Panc1 (cell line): Measurements from ENCODE around the gene AP4B1. TPM values are rescaled to one million over a fixed set of nuclear protein-coding genes. Genes with fewer than 3 reads are reported as not detected.

Experiments
- ATAC-seq: fragments of 200-7000 bp; cut with Tn5 transposase; 2 replicates; pipeline ENCODE4 v1.9.1; 2020; ENCODE audit warnings: mild to moderate bottlenecking, moderate library complexity
- BruUV-seq: library from RNA; stranded (reverse); fragments of 400-500 nt; replicated peaks from 2 replicates; lab custom pipeline; 2021; lab: Mats Ljungman, UMichigan
- CTCF ChIA-PET: fragments of 300-600 bp; sonication (Branson Sonifier 250); formaldehyde crosslinking; loops from one replicate; lab custom pipeline; 2022; ENCODE audit warnings: antibody characterized with exemption; lab: Charles Lee
- POLR2A ChIA-PET: fragments of 300-600 bp; sonication (Branson Sonifier 250); formaldehyde crosslinking; loops from one replicate; lab custom pipeline; 2022; ENCODE audit warnings: antibody characterized with exemption; lab: Charles Lee
- DNase-seq: peaks from one replicate; pipeline ENCODE4 v3.0.0-alpha.2; 2010; ENCODE audit warnings: low read depth, low spot score
- H3K27ac ChIP-seq: 2 replicates; pipeline ENCODE4 v1.5.1; 2011; ENCODE audit warnings: mild to moderate bottlenecking, low read length, inconsistent platforms
- H3K27me3 ChIP-seq: fragments of 200-500 bp; sonication (Bioruptor generic); 2 replicates; pipeline ENCODE4 v1.6.0; 2014; ENCODE audit warnings: low read length, inconsistent platforms; ENCODE audit not compliant: control insufficient read depth, insufficient read depth
- H3K36me3 ChIP-seq: fragments of 200-500 bp; sonication (Bioruptor generic); 2 replicates; pipeline ENCODE4 v1.5.1; 2014; ENCODE audit warnings: inconsistent platforms, mild to moderate bottlenecking, low read length, moderate library complexity; ENCODE audit not compliant: control insufficient read depth, insufficient read depth
- H3K4me1 ChIP-seq: 2 replicates; pipeline ENCODE4 v1.5.1; 2011; ENCODE audit warnings: inconsistent platforms, mild to moderate bottlenecking, low read length, moderate library complexity; ENCODE audit not compliant: control insufficient read depth, insufficient read depth
- H3K4me3 ChIP-seq, 2 experiments: 2 replicates each; pipeline ENCODE4 v1.5.1; 2011 to 2012; ENCODE audit warnings: low read depth in 2 of 2, low read length in 2 of 2, mild to moderate bottlenecking in 2 of 2, inconsistent platforms in 1 of 2, moderate library complexity in 1 of 2
- H3K9me3 ChIP-seq: fragments of 200-500 bp; sonication (Bioruptor generic); 2 replicates; pipeline ENCODE4 v1.5.1; 2014; ENCODE audit warnings: low read depth, mild to moderate bottlenecking, inconsistent platforms, low read length, moderate library complexity; ENCODE audit not compliant: control insufficient read depth, insufficient read depth
- POLR2AphosphoS5 ChIP-seq: IDR thresholded peaks from 2 replicates; pipeline ENCODE4 v1.6.1; 2012; ENCODE audit warnings: mild to moderate bottlenecking, low read depth, low read length, moderate library complexity
- SIN3A ChIP-seq: IDR thresholded peaks from 2 replicates; pipeline ENCODE4 v1.6.1; 2012; ENCODE audit warnings: low read depth, mild to moderate bottlenecking, low read length, moderate library complexity, borderline replicate concordance; ENCODE audit not compliant: insufficient read depth
- TCF7L2 ChIP-seq: IDR thresholded peaks from 2 replicates; pipeline ENCODE4 v1.6.1; 2011; ENCODE audit warnings: mild to moderate bottlenecking, low read depth, low read length, inconsistent platforms
- in situ Hi-C: cut with HindIII; loops from 2 replicates; pipeline ENCODE4 v1.10.0; 2016; ENCODE audit warnings: low sequenced_read_pairs, low pct_unique_long_range_greater_than_20kb
- intact Hi-C: fragments of 100-400 bp; cut with micrococcal nuclease; formaldehyde crosslinking; loops from one replicate; pipeline ENCODE4 v1.10.0; 2022; ENCODE audit not compliant: unreplicated experiment
- total RNA-seq: library from RNA; stranded (reverse); gene quantifications from one replicate; pipeline ENCODE4 v1.2.1, GENCODE V29; 2021; ENCODE audit not compliant: unreplicated experiment
- TF ChIP-seq, protein P1 (sequence below), 2 experiments: IDR thresholded peaks; 2 replicates each; pipeline ENCODE4 v1.6.1; 2011 to 2012; ENCODE audit warnings: low read depth in 2 of 2, control low read depth in 1 of 2, low read length in 1 of 2, mild to moderate bottlenecking in 1 of 2, moderate library complexity in 1 of 2; ENCODE audit not compliant: insufficient read depth in 1 of 2
- TF ChIP-seq, protein P2 (sequence below): fragments of 450-650 bp; IDR thresholded peaks from 2 replicates; pipeline ENCODE4 v1.5.1; 2017; ENCODE audit warnings: mild to moderate bottlenecking

Gene AP4B1
- total RNA-seq, 1 experiment from 2014 or later = 14.2 TPM

DNA sequence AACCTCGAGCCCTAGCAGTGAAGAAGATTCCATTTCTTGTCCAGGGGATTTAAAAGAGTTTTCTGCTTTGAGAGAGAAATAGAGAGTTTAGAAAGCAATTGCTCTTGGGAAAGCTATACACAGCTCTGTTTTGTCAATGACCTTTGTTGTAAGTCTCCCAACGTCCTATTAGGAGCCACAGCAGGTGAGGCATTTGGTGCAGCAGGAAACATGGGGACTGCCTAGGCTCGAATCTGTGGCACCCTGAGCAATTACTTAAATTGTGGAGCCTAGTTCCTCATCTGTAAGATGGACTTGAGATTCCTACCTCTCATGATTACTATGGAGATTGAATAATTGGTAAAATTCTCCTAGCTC, 8.7 kb upstream of the AP4B1 start:
- in situ Hi-C loops = no loop called here

DNA sequence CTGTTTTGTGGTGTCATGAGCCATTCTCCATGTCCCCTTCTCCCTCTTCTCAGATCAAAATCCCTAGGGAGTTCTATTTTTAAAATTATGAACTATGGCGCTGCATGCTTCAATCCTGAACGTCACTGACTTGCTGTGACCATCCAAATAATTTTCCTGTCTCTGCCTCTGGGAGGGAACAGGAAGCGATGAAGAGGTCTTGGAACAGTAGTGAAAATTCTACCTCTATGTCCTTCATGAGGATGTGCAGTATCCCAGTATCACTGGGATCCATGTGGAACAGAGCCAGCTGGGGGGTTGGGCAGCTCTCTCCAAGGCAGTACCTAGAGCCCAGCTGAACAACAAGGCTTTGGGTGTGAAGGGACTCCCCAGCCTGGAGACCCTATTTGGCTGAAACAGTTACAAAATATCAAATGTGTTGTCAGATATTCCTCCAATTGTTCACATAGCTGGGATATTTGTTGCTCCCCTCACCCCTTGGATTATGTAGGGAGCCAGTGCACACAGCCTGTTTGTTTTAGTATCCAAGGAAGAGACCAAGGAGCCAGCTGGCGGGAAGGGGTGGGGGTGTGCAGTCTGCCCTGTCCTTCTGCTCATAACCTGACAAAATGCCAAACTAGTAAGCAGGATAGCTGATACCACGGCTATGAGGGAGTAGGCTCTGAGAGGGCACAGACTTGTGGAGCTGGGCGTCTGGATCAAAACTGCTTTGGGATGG, 8.2 kb upstream of the AP4B1 start:
- Histone ChIP-seq H3K4me3 (no peak overlapping the region), H3K27ac (no peak overlapping the region), H3K9me3 (no peaks in the 10 kb centered on the region), H3K36me3 (no peaks in the 10 kb centered on the region), H3K4me1 (no peaks in the 10 kb centered on the region), H3K27me3 (no peaks in the 10 kb centered on the region)
- DNase-seq = no peak
- TF ChIP-seq SIN3A (no peak), POLR2AphosphoS5 (no peak), TCF7L2 (no peak)
- TF ChIP-seq, protein P1, sequence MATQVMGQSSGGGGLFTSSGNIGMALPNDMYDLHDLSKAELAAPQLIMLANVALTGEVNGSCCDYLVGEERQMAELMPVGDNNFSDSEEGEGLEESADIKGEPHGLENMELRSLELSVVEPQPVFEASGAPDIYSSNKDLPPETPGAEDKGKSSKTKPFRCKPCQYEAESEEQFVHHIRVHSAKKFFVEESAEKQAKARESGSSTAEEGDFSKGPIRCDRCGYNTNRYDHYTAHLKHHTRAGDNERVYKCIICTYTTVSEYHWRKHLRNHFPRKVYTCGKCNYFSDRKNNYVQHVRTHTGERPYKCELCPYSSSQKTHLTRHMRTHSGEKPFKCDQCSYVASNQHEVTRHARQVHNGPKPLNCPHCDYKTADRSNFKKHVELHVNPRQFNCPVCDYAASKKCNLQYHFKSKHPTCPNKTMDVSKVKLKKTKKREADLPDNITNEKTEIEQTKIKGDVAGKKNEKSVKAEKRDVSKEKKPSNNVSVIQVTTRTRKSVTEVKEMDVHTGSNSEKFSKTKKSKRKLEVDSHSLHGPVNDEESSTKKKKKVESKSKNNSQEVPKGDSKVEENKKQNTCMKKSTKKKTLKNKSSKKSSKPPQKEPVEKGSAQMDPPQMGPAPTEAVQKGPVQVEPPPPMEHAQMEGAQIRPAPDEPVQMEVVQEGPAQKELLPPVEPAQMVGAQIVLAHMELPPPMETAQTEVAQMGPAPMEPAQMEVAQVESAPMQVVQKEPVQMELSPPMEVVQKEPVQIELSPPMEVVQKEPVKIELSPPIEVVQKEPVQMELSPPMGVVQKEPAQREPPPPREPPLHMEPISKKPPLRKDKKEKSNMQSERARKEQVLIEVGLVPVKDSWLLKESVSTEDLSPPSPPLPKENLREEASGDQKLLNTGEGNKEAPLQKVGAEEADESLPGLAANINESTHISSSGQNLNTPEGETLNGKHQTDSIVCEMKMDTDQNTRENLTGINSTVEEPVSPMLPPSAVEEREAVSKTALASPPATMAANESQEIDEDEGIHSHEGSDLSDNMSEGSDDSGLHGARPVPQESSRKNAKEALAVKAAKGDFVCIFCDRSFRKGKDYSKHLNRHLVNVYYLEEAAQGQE (IDR thresholded peaks at IDR 0.05; ENCODE audit: insufficient read depth in 1 of 2, low read depth in 2 of 2, low read length in 1 of 2) = no peak
- TF ChIP-seq, protein P2, sequence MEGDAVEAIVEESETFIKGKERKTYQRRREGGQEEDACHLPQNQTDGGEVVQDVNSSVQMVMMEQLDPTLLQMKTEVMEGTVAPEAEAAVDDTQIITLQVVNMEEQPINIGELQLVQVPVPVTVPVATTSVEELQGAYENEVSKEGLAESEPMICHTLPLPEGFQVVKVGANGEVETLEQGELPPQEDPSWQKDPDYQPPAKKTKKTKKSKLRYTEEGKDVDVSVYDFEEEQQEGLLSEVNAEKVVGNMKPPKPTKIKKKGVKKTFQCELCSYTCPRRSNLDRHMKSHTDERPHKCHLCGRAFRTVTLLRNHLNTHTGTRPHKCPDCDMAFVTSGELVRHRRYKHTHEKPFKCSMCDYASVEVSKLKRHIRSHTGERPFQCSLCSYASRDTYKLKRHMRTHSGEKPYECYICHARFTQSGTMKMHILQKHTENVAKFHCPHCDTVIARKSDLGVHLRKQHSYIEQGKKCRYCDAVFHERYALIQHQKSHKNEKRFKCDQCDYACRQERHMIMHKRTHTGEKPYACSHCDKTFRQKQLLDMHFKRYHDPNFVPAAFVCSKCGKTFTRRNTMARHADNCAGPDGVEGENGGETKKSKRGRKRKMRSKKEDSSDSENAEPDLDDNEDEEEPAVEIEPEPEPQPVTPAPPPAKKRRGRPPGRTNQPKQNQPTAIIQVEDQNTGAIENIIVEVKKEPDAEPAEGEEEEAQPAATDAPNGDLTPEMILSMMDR = no peak
- ATAC-seq = no peak
- ChIA-PET POLR2A (interaction anchor here (0.6 kb wide), 1 partner anchor 14 kb away, joined by 3 read pairs; no protein-coding TSS in a partner anchor), CTCF (no interaction called here)
- no TSS peak for BruUV-seq
- in situ Hi-C loops = no loop called here
- intact Hi-C loops = no loop called here

More for the DNA sequence above, 8.7 kb upstream of the AP4B1 start:
- Histone ChIP-seq H3K27me3 (no peaks in the 10 kb centered on the region), H3K9me3 (no peaks in the 10 kb centered on the region), H3K36me3 (no peaks in the 10 kb centered on the region), H3K27ac (no peak overlapping the region), H3K4me1 (no peaks in the 10 kb centered on the region), H3K4me3 (no peak overlapping the region)
- CTCF ChIA-PET = no interaction called here
- no peak for ATAC-seq
- intact Hi-C loops = no loop called here
- no peak for DNase-seq
- BruUV-seq = no TSS peak
- POLR2A ChIA-PET = interaction anchor here (0.6 kb wide), 1 partner anchor 14 kb away, joined by 3 read pairs; no protein-coding TSS in a partner anchor
- TF ChIP-seq POLR2AphosphoS5 = no peak
- TF ChIP-seq, protein P2 = no peak
- TF ChIP-seq, protein P1 (IDR thresholded peaks at IDR 0.05; ENCODE audit: insufficient read depth in 1 of 2, low read depth in 2 of 2, low read length in 1 of 2) = no peak
- no peak for TF ChIP-seq SIN3A
- TF ChIP-seq TCF7L2 = no peak
